Neuron (in vitro differentiated cells): Measurements from ENCODE around the gene YIF1A.
"Not testable (repeated sequence)": the region's sequence is repeated elsewhere in the genome, so short reads cannot be mapped to it uniquely, and the experiment has no call there.

Experiments used
- H2AFZ ChIP-seq: one replicate; pipeline ENCODE4 v1.6.1; 2013; ENCODE audit warnings: low read depth, mild to moderate bottlenecking, inconsistent platforms, low read length, moderate library complexity
- H3K27me3 ChIP-seq: one replicate; pipeline ENCODE4 v1.6.1; 2013; ENCODE audit warnings: low read length; ENCODE audit not compliant: insufficient read depth
- H3K36me3 ChIP-seq: one replicate; pipeline ENCODE4 v1.6.1; 2013; ENCODE audit warnings: low read length; ENCODE audit not compliant: insufficient read depth
- H3K4me1 ChIP-seq: one replicate; pipeline ENCODE4 v1.6.1; 2013; ENCODE audit warnings: low read length; ENCODE audit not compliant: insufficient read depth
- H3K4me3 ChIP-seq: 2 replicates; pipeline ENCODE4 v1.5.1; 2013; ENCODE audit warnings: mild to moderate bottlenecking, low read length, moderate library complexity
- H3K9me3 ChIP-seq: one replicate; pipeline ENCODE4 v1.6.1; 2013; ENCODE audit warnings: low read length

YIF1A gene

DNA sequence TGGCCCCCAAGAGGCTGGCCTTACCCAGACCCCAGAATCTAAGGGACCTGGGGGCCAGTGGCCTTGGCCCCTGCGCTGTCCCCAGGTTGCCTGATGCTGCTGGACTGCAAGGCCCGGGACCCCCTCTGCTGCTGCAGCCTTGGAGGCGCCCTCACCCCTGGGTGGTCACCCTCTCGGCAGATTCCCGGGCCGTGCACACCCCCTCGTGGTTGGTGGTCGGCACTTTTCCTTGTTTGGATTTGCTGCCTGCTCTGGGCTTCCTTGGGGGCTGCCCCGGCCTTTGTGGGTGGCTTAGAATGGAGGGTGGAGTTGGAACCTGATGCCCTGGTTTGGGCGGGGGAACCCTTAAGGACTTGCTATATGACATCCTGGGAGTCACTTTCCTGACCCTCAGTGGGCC, 42.0 kb upstream of the YIF1A start:
- no peak overlapping the region for H2AFZ ChIP-seq
- H3K27me3 ChIP-seq: no peaks in the 10 kb centered on the region
- H3K36me3 ChIP-seq: no peaks in the 10 kb centered on the region
- no peak overlapping the region for H3K4me3 ChIP-seq
- no peaks in the 10 kb centered on the region for H3K9me3 ChIP-seq
- peaks cover 36% of the 10 kb centered on the region for H3K4me1 ChIP-seq

DNA sequence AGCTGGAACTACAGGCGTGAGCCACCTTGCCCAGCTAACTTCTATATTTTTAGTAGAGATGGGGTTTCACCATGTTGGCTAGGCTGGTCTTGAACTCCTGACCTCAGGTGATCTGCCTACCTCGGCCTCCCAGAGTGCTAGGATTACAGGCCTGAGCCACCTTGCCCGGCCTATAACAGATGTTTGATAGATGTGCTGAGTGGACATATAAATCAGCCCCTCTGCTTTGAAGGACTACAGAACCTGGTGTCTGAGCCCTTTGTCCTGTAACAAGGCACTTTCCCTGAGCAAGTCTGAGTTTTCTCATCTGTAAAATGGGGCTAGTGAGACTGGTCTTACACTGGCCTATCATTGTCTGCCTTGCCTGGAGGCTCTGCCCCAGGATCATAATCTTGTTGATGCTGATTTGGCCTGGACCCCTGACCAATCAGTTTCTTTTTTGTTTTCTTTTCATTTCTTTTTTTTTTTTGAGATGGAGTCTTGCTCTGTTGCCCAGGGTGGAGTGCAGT, 40.3 kb upstream of the YIF1A start:
- H3K36me3 ChIP-seq: no peaks in the 10 kb centered on the region
- H3K9me3 ChIP-seq: no peaks in the 10 kb centered on the region
- no peak overlapping the region for H3K4me3 ChIP-seq
- H3K27me3 ChIP-seq: no peaks in the 10 kb centered on the region
- no peak overlapping the region for H2AFZ ChIP-seq
- H3K4me1 ChIP-seq: peaks cover 38% of the 10 kb centered on the region

DNA sequence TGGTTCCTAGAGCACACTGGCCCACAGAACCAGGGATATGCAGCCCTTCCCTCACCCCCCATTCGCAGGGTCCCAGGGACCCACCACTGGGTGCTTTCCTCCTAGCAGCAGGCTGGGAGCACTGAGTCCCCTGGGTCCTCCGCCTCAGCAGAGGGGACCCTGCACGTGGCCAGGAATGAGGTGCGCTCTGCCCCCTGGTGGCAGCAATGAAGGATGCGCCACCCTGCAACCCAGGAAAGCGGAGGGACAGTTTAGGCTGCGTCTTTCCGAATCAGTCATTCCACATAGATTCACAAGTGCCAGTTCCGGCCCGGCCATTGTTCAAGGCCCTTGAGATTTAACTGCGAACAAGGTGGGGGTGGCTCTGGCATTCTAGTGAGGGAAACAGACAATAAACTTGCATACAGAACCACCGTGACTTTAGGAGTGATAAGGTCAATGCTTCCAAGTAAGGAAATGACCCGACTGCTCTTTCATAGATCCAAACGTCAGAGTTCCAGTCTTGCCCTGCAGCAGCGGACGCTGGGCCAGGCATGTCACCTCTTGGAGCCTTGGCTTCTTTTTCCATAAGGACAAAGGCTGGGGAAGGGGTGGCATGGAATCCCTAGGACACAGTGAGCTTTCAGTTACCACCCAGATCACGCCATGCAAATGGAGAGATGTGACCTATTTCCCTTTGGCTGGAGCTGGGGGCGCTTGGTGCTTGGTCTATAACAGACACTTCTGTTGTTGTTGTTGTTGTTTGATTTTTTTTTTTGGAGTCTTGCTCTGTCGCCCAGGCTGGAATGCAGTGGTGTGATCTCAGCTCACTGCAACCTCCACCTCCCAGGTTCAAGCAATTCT, 39.6 kb upstream of the YIF1A start:
- peak overlapping the region; percentile 15 for H2AFZ ChIP-seq
- no peaks in the 10 kb centered on the region for H3K36me3 ChIP-seq
- H3K4me3 ChIP-seq: peak overlapping the region; percentile 24
- H3K4me1 ChIP-seq: peaks cover 38% of the 10 kb centered on the region
- H3K27me3 ChIP-seq: no peaks in the 10 kb centered on the region
- H3K9me3 ChIP-seq: no peaks in the 10 kb centered on the region

DNA sequence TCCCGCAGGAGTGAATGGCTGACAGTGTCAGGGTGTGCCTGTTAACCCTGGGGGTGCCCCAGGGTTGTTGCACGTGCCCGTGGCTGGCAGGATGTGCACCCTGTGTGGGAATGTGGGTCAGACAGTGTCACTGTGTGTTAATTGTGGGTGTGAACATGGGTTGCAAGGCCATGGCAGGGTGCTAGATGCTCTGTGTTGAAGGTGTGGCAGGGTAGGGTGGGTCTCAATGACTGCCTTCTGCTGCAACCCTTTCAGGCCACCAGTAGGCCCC, 39.0 kb upstream of the YIF1A start:
- H3K36me3 ChIP-seq: no peaks in the 10 kb centered on the region
- no peaks in the 10 kb centered on the region for H3K9me3 ChIP-seq
- no peak overlapping the region for H3K4me3 ChIP-seq
- no peak overlapping the region for H2AFZ ChIP-seq
- H3K27me3 ChIP-seq: no peaks in the 10 kb centered on the region
- peaks cover 38% of the 10 kb centered on the region for H3K4me1 ChIP-seq

DNA sequence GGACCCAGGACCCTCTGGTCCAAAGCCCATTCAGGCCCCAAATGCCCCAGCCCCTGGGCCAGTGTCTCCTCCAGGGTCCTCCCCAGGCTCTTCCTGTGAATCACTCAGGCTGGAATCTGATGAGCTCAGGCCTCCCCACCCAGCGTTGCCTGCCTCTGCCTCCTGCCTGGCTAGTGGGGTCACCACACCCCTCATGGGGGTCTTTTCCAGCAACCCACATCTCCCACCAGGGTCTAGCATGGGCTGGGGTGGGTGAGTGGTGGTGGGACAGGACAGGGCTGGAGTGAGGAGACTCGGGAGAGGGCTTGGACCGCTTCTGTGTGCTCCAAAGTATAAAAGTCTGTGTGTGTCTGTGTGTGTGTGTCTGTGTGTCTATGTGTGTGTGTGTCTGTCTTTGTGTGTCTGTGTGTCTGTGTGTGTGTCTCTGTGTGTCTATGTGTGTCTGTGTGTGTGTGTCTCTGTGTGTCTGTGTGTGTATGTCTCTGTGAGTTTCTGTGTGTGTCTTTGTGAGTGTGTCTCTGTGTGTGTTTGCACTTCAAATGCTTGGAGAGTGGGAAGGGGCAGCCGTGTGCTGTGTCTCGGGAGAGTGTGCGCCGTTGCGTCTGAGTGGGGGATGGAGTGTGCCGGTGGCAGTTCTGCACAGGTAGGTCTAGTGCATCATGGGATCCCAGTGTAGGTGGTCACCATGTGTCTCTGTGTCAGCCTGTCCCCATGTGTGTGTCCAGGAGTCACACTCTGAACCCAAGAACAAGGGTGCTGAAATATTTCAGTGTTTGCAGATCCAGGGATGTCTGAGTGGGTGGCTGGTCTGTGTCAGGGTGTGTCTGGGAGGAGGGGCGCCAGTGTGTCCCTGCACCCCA, 38.5 kb upstream of the YIF1A start:
- H3K9me3 ChIP-seq: no peaks in the 10 kb centered on the region
- no peaks in the 10 kb centered on the region for H3K27me3 ChIP-seq
- H3K4me1 ChIP-seq: peaks cover 38% of the 10 kb centered on the region
- no peaks in the 10 kb centered on the region for H3K36me3 ChIP-seq
- no peak overlapping the region for H2AFZ ChIP-seq
- H3K4me3 ChIP-seq: no peak overlapping the region

DNA sequence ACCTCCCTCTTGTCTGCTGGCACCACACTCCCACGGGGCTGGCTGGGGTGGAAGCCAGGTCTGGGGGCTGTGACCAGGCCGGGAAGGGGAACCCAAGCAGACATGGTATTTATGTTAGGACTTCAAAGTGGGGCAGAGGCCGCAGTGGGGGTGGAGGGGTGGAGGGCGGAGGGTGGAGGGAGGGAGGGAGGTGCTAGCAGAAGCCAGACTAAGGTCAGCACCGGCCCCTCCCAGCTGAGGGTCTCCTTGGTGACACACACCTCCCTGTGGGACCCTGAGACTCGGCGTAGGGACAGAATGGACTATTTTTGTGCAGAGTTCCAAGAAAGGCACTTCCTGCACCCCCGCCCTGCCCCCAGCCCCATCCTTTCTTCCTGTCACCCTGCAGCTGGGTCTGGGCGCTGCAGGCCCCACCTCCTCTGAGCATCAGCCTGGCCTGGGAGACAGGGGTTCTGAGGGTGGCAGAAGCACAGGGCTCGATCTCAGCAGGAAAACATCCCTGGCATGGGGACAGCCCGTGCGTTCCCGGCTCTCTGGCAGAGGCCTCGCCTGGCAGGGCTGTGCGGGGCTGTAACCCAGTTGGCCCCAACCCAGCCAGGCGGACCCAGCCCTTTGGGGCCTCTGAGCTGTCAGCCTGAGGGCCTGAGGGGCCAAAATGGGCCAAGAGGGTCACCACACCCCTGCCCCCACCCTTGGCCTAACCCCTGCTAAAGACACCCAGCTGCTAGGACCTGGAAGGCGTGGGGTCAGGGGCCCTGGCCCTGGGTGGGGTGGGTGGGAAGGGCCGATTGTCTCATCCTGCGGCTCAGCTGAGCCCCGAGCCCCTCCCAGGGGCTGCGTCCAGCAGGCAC, 37.5 kb upstream of the YIF1A start:
- Histone ChIP-seq H3K9me3 (no peaks in the 10 kb centered on the region), H2AFZ (no peak overlapping the region), H3K36me3 (no peaks in the 10 kb centered on the region), H3K4me1 (peaks cover 38% of the 10 kb centered on the region), H3K4me3 (no peak overlapping the region), H3K27me3 (no peaks in the 10 kb centered on the region)

DNA sequence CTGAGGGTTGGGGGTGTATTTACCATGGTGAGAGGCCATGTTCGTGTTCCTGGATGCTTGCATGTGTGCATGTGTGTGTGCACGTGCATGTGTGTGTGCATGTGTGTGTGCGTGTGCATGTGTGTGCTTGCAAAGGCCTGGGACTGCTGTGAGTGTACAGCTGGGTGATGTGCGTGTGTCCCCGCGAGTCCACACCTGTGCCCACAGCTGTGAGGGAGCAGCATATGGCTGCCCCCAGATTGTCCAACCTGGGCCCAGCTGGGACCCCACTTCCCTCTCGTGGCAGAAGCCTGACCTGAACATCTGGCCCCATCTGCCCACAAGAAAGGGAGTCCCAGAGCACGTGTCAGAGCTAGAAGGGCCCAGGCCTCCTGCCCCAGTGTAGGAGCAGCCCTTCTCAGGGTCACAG, 36.3 kb upstream of the YIF1A start:
- no peaks in the 10 kb centered on the region for H3K27me3 ChIP-seq
- H3K4me3 ChIP-seq: no peak overlapping the region
- H3K36me3 ChIP-seq: no peaks in the 10 kb centered on the region
- peaks cover 38% of the 10 kb centered on the region for H3K4me1 ChIP-seq
- H3K9me3 ChIP-seq: no peaks in the 10 kb centered on the region
- no peak overlapping the region for H2AFZ ChIP-seq

DNA sequence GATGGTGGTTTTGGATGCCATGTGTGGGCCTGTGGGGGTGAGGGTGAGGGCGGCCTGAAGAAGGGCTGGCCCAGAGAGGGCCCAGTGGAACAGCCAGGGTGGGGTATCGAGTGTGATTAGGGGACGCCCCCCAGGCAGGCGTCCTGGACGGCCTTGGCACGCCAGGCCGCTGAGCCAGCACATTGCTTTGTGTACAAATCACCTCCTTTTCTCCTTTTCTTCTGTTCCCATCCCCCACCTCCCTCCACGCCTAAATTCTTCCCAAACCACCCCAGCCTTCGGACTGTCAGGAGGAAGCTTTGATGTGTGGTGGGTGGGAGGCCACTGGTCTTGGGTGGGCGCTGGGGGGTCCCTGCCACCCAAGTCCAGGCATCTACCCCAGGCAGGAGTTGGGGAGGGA, 35.7 kb upstream of the YIF1A start:
- no peaks in the 10 kb centered on the region for H3K9me3 ChIP-seq
- H3K36me3 ChIP-seq: no peaks in the 10 kb centered on the region

DNA sequence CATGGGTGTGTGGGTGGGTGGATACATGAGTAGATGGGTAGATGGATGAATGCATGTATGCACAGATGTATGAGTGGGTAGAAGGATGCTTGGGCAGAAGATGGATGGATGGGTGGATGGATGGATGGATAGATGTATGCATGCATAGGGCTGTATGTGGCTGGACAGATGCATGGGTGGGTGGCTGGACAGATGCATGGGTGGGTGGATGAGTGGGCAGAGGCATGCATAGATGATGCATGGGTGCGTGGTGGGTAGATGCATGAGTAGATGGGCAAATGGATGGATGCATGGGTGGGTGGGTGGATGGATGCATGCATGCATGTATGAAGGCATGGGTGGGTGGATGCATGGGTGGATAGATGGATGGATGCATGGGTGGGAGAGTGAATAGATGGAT, 34.7 kb upstream of the YIF1A start:
- no peaks in the 10 kb centered on the region for H3K36me3 ChIP-seq
- H3K4me3 ChIP-seq: no peak overlapping the region
- no peak overlapping the region for H2AFZ ChIP-seq
- no peaks in the 10 kb centered on the region for H3K27me3 ChIP-seq
- peaks cover 37% of the 10 kb centered on the region for H3K4me1 ChIP-seq
- no peaks in the 10 kb centered on the region for H3K9me3 ChIP-seq

More for the DNA sequence above, 35.7 kb upstream of the YIF1A start:
- Histone ChIP-seq H3K4me1 (peaks cover 38% of the 10 kb centered on the region), H3K27me3 (no peaks in the 10 kb centered on the region), H3K4me3 (no peak overlapping the region), H2AFZ (no peak overlapping the region)

DNA sequence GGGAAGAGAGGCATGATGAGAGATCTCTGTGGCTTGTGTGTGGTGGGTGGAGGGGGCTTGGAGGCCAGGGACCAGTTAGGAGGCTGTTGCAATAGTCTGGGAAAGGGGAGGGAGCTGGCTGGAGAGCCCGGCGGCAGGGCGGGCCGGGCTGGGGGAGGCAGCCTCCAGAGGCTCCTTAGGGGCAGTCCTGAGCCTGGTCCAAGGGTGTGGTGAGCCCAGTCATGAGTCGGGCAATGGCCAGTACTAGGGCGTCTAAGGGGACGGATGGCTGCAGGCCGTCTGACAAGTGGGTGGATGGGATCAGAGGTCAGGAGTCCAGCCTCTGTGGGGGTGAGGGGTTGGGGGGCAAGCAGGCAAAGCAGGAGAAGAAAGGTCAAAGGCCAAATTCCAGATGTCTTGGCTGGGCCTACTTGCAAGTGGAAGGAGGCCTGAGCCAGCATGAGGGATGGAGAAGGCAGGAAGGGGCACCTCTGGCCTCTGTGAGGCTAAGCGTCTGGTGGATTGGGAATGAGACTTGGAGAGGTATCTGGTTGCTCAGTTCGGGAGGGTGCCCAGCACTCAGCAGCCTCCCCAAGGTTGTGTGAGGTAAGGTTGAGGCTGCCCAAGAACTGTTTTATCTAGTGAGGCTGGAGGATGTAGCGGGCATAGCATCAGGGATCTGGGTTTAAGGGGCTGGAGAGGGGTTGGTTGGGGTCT, 33.9 kb upstream of the YIF1A start:
- Histone ChIP-seq H3K27me3 (no peaks in the 10 kb centered on the region), H3K9me3 (no peaks in the 10 kb centered on the region), H3K36me3 (no peaks in the 10 kb centered on the region), H3K4me1 (peaks cover 37% of the 10 kb centered on the region), H2AFZ (no peak overlapping the region), H3K4me3 (no peak overlapping the region)

DNA sequence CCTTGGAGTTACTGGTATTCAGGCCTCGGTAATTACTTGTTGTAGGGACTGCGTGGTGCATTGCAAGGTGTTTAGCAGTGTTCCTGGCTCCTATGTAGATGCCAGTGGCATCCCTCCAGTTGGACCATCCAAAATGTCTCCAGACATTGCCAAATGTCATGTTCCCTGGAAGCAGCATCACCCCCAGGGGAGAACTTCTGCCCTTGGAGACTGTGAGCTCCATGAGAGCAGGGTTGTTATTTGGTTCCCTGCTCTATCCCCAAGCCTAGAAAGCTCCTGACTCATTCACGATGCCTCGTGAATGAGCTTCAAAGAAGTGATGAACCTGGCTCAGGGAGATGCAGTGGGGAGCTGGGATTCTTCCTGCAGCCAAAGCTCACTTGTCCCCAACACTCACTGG, 32.7 kb upstream of the YIF1A start:
- Histone ChIP-seq H3K9me3 (no peaks in the 10 kb centered on the region), H2AFZ (no peak overlapping the region), H3K27me3 (no peaks in the 10 kb centered on the region), H3K4me1 (peaks cover 36% of the 10 kb centered on the region), H3K36me3 (no peaks in the 10 kb centered on the region), H3K4me3 (no peak overlapping the region)

DNA sequence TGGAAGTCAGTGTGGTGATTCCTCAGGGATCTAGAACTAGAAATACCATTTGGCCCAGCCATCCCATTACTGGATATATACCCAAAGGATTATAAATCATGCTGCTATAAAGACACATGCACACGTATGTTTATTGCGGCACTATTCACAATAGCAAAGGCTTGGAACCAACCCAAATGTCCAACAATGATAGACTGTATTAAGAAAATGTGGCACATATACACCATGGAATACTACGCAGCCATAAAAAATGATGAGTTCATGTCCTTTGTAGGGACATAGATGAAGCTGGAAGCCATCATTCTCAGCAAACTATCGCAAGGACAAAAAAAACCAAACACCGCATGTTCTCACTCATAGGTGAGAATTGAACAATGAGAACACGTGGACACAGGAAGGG, 31.8 kb upstream of the YIF1A start:
- H3K36me3 ChIP-seq, H2AFZ ChIP-seq, H3K27me3 ChIP-seq, H3K4me3 ChIP-seq, H3K9me3 ChIP-seq: not testable (repeated sequence)
- H3K4me1 ChIP-seq: peaks cover 29% of the 10 kb centered on the region
